HepG2 (cell line): ENCODE data around the gene MCFD2. TPM values are rescaled to one million over a fixed set of nuclear protein-coding genes. Genes with fewer than 3 reads are reported as not detected.

Experiments
- ATAC-seq: fragments of 200-7000 bp; cut with Tn5 transposase; 3 replicates; pipeline ENCODE4 v1.9.1; 2020; ENCODE audit warnings: mild to moderate bottlenecking, moderate library complexity
- BruUV-seq: library from RNA; stranded (reverse); fragments of 400-500 nt; replicated peaks from 2 replicates; lab custom pipeline; 2021; lab: Mats Ljungman, UMichigan
- CTCF ChIA-PET: fragments of 300-600 bp; formaldehyde crosslinking; extraction: SDS; loops from one replicate; lab custom pipeline; 2021; ENCODE audit warnings: low total read pairs, inconsistent platforms, low intra/inter-chr PET ratio; lab: Yijun Ruan, JAX
- POLR2A ChIA-PET: fragments of 350-600 bp; sonication (Branson Sonifier 250); formaldehyde crosslinking; loops from one replicate; lab custom pipeline; 2020; ENCODE audit warnings: antibody characterized with exemption, inconsistent platforms; lab: Yijun Ruan, JAX
- DNase-seq: peaks from one replicate; pipeline ENCODE4 v3.0.0-alpha.2; 2015; ENCODE audit warnings: low spot score
- FAIRE-seq: peaks from 3 replicates; lab custom pipeline; 2011; peaks lifted over from hg19 to GRCh38; lab: Jason Lieb, UNC
- H2AFZ ChIP-seq: one replicate; pipeline ENCODE4 v1.6.1; 2011; ENCODE audit warnings: low read length, inconsistent platforms
- H3K27ac ChIP-seq: fragments of 300-600 bp; 3 replicates; pipeline ENCODE4 v1.8.0; 2011; ENCODE audit warnings: mixed run types, mild to moderate bottlenecking, mixed read lengths, low read length, inconsistent platforms; ENCODE audit not compliant: insufficient read depth; ENCODE audit errors: extremely low read length
- H3K27me3 ChIP-seq, 2 experiments: fragments of 200-600 bp in 1 of 2; 2 replicates in 1 of 2; 3 replicates in 1 of 2; pipeline versions ENCODE4 v1.6.0 to v1.8.0; 2011; ENCODE audit warnings: low read length in 2 of 2, mild to moderate bottlenecking in 2 of 2, moderate library complexity in 2 of 2, inconsistent platforms in 1 of 2; ENCODE audit not compliant: insufficient read depth in 2 of 2, control insufficient read depth in 1 of 2
- H3K36me3 ChIP-seq, 2 experiments: fragments of 200-600 bp in 1 of 2; replicated peaks in 1 of 2; 2 replicates in 1 of 2; 3 replicates in 1 of 2; pipeline versions ENCODE4 v1.5.1 to v1.8.0; 2011; ENCODE audit warnings: low read length in 2 of 2, inconsistent platforms in 1 of 2; ENCODE audit not compliant: insufficient read depth in 2 of 2, control insufficient read depth in 1 of 2
- H3K4me1 ChIP-seq: 2 replicates; pipeline ENCODE4 v1.5.1; 2012; ENCODE audit warnings: low read length, inconsistent platforms; ENCODE audit not compliant: insufficient read depth
- H3K4me2 ChIP-seq: 2 replicates; pipeline ENCODE4 v1.6.0; 2011; ENCODE audit warnings: low read depth, low read length, inconsistent platforms
- H3K4me3 ChIP-seq, 3 experiments: fragments of 200-600 bp in 1 of 3; sonication (generic), shearing (Covaris generic) in 1 of 3; replicated peaks in 1 of 3; 2 replicates each; pipeline ENCODE4 v1.5.1; 2011 to 2016; ENCODE audit warnings: low read length in 3 of 3, inconsistent platforms in 2 of 3, low read depth in 2 of 3, mild to moderate bottlenecking in 2 of 3, control low read depth in 1 of 3, mixed read lengths in 1 of 3; ENCODE audit not compliant: insufficient read depth in 1 of 3
- H3K79me2 ChIP-seq: one replicate; pipeline ENCODE4 v1.6.1; 2011; ENCODE audit warnings: low read length, inconsistent platforms; ENCODE audit not compliant: insufficient read depth
- H3K9ac ChIP-seq: 2 replicates; pipeline ENCODE4 v1.6.0; 2011; ENCODE audit warnings: mild to moderate bottlenecking, low read depth, low read length, inconsistent platforms; ENCODE audit not compliant: insufficient read depth
- H3K9me3 ChIP-seq: 2 replicates; pipeline ENCODE4 v1.5.1; 2012; ENCODE audit warnings: mild to moderate bottlenecking, low read length
- H4K20me1 ChIP-seq: 2 replicates; pipeline ENCODE4 v1.6.0; 2011; ENCODE audit warnings: inconsistent platforms, mild to moderate bottlenecking, low read length, moderate library complexity; ENCODE audit not compliant: insufficient read depth
- GLI4 ChIP-seq: sonication (generic); formaldehyde crosslinking; IDR thresholded peaks from 2 replicates; pipeline ENCODE4 v1.5.1; 2020; ENCODE audit warnings: missing genetic modification reagents, mild to moderate bottlenecking, moderate library complexity, borderline replicate concordance
- NBN ChIP-seq: fragments of 450-650 bp; conservative IDR thresholded peaks from 2 replicates; pipeline ENCODE4 v1.6.1; 2017
- REPIN1 ChIP-seq: sonication (generic); formaldehyde crosslinking; IDR thresholded peaks from 2 replicates; pipeline ENCODE4 v1.8.0; 2022; ENCODE audit warnings: missing genetic modification reagents, low read depth, mild to moderate bottlenecking, borderline replicate concordance
- RFX5 ChIP-seq: IDR thresholded peaks from 2 replicates; pipeline ENCODE4 v1.6.1; 2011; ENCODE audit warnings: low read depth, low read length, improper control_type of control experiment
- ZFP90 ChIP-seq: sonication (generic); formaldehyde crosslinking; IDR thresholded peaks from 2 replicates; pipeline ENCODE4 v1.8.0; 2022; ENCODE audit warnings: missing genetic modification reagents, mild to moderate bottlenecking, inconsistent platforms, borderline replicate concordance
- ZNF121 ChIP-seq: sonication (generic); formaldehyde crosslinking; IDR thresholded peaks from 2 replicates; pipeline ENCODE4 v1.5.0; 2020; ENCODE audit warnings: mild to moderate bottlenecking, missing genetic modification reagents
- ZNF207 ChIP-seq: fragments of 450-650 bp; IDR thresholded peaks from 2 replicates; pipeline ENCODE4 v1.6.1; 2016; ENCODE audit warnings: antibody characterized with exemption, borderline replicate concordance
- ZNF564 ChIP-seq: sonication (generic); formaldehyde crosslinking; IDR thresholded peaks from 2 replicates; pipeline ENCODE4 v1.8.1; 2023; ENCODE audit warnings: mild to moderate bottlenecking, missing genetic modification reagents
- ZNF749 ChIP-seq: sonication (generic); formaldehyde crosslinking; IDR thresholded peaks from 2 replicates; pipeline ENCODE4 v1.8.0; 2022; ENCODE audit warnings: mild to moderate bottlenecking, missing genetic modification reagents, moderate library complexity, borderline replicate concordance
- ZNF777 ChIP-seq: sonication (generic); formaldehyde crosslinking; IDR thresholded peaks from 2 replicates; pipeline ENCODE4 v1.4.0; 2020; ENCODE audit warnings: missing genetic modification reagents
- ZSCAN22 ChIP-seq: sonication (generic); formaldehyde crosslinking; IDR thresholded peaks from 2 replicates; pipeline ENCODE4 v1.4.0; 2020; ENCODE audit warnings: mild to moderate bottlenecking, missing genetic modification reagents
- WGBS: methylation state at CpG from one replicate; pipeline ENCODE4 v1.1.6; 2017; ENCODE audit warnings: low lambda C conversion rate; 5-methylcytosine and 5-hydroxymethylcytosine counted together
- in situ Hi-C: cut with HindIII; loops from 2 replicates; pipeline ENCODE4 v1.10.0; 2017; ENCODE audit warnings: low pct_unique_long_range_greater_than_20kb; ENCODE audit not compliant: extremely low pct_ligation_motif_present
- intact Hi-C: fragments of 100-400 bp; cut with micrococcal nuclease; formaldehyde crosslinking; loops from one replicate; pipeline ENCODE4 v1.10.0; 2022; ENCODE audit not compliant: unreplicated experiment
- polyA plus RNA-seq, 8 experiments: library from polyadenylated mRNA; depleted of rRNA in 3 of 8; stranded (reverse) in 7 of 8; unstranded in 1 of 8; fragments of >200 nt; fragmentation: Illumina TruSeq in 4 of 8; extraction: Trizol in 4 of 8; gene quantifications; 2 replicates each; pipeline versions ENCODE4 v1.2.1 to v1.2.3, GENCODE V29; 2011 to 2016; ENCODE audit warnings: low read depth in 4 of 8, missing spikeins in 1 of 8, mixed read lengths in 1 of 8; ENCODE audit not compliant: insufficient read depth in 1 of 8
- total RNA-seq, 5 experiments: library from RNA; depleted of rRNA; stranded (reverse); fragments of >200 nt; fragmentation: Illumina TruSeq; extraction: Trizol; gene quantifications; 2 replicates each; pipeline ENCODE4 v1.2.3, GENCODE V29; 2016; ENCODE audit warnings: low read depth in 1 of 5
- TF ChIP-seq, protein P1 (sequence below): sonication (generic); formaldehyde crosslinking; conservative IDR thresholded peaks from 2 replicates; pipeline ENCODE4 v1.4.0; 2020; ENCODE audit warnings: missing genetic modification reagents
- TF ChIP-seq, protein P2 (sequence below): sonication (generic); formaldehyde crosslinking; IDR thresholded peaks from 2 replicates; pipeline ENCODE4 v1.5.0; 2020; ENCODE audit warnings: mild to moderate bottlenecking, missing genetic modification reagents

Gene MCFD2
- total and polyA plus RNA-seq, 2 of the 13 experiments (the other 11 are each of a cell fraction or from before 2014, with no cell fraction given): 183 to 232 TPM

DNA sequence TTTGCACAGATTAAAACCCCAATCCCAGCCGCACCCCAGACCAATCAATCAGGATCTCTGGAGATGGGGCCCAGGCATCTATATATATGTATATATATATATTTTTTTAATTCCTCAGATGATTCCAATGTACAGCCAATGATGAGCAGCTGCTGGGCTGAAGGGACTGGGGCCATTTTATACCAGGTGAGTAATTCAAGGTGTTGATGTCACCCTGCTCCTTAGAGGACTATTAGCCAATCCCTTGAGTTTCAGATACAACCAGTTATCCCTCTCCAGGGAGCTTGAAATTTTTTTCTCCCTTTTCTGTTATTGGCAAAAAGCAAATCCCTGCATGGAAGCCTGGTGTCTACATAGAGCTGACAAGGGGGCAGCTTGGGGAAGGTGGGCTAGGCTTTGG lies 59.8 kb downstream of the MCFD2 start:
- intact Hi-C loops (no loop called here), in situ Hi-C loops (no loop called here)
- H3K36me3 ChIP-seq: no peaks in the 10 kb centered on the region
- H4K20me1 ChIP-seq: no peaks in the 10 kb centered on the region
- no peaks in the 10 kb centered on the region for H3K79me2 ChIP-seq
- DNase-seq: no peak
- ATAC-seq: no peak
- TF ChIP-seq REPIN1 (CRISPR knock-in tag) (no peak), RFX5 (no peak), ZSCAN22 (CRISPR knock-in tag) (no peak), ZNF564 (no peak), ZNF749 (CRISPR knock-in tag) (no peak), ZFP90 (CRISPR knock-in tag) (no peak), ZNF207 (no peak), GLI4 (no peak), ZNF121 (CRISPR knock-in tag) (no peak), ZNF777 (CRISPR knock-in tag) (no peak), NBN (no peak)
- TF ChIP-seq, protein P1, sequence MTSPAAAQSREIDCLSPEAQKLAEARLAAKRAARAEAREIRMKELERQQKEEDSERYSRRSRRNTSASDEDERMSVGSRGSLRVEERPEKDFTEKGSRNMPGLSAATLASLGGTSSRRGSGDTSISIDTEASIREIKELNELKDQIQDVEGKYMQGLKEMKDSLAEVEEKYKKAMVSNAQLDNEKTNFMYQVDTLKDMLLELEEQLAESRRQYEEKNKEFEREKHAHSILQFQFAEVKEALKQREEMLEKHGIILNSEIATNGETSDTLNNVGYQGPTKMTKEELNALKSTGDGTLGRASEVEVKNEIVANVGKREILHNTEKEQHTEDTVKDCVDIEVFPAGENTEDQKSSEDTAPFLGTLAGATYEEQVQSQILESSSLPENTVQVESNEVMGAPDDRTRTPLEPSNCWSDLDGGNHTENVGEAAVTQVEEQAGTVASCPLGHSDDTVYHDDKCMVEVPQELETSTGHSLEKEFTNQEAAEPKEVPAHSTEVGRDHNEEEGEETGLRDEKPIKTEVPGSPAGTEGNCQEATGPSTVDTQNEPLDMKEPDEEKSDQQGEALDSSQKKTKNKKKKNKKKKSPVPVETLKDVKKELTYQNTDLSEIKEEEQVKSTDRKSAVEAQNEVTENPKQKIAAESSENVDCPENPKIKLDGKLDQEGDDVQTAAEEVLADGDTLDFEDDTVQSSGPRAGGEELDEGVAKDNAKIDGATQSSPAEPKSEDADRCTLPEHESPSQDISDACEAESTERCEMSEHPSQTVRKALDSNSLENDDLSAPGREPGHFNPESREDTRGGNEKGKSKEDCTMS (CRISPR knock-in tag): no peak
- TF ChIP-seq, protein P2, sequence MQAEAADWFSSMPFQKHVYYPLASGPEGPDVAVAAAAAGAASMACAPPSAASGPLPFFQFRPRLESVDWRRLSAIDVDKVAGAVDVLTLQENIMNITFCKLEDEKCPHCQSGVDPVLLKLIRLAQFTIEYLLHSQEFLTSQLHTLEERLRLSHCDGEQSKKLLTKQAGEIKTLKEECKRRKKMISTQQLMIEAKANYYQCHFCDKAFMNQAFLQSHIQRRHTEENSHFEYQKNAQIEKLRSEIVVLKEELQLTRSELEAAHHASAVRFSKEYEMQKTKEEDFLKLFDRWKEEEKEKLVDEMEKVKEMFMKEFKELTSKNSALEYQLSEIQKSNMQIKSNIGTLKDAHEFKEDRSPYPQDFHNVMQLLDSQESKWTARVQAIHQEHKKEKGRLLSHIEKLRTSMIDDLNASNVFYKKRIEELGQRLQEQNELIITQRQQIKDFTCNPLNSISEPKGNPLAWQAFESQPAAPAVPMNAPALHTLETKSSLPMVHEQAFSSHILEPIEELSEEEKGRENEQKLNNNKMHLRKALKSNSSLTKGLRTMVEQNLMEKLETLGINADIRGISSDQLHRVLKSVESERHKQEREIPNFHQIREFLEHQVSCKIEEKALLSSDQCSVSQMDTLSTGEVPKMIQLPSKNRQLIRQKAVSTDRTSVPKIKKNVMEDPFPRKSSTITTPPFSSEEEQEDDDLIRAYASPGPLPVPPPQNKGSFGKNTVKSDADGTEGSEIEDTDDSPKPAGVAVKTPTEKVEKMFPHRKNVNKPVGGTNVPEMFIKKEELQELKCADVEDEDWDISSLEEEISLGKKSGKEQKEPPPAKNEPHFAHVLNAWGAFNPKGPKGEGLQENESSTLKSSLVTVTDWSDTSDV (CRISPR knock-in tag): no peak
- no peak overlapping the region for H3K27ac ChIP-seq
- H3K4me1 ChIP-seq: peaks cover 12% of the 10 kb centered on the region
- no TSS peak for BruUV-seq
- H3K27me3 ChIP-seq: peaks cover 1 to 30% of the 10 kb centered on the region in 2 experiments; a peak in 3 of 5 replicates
- no peak overlapping the region for H3K9ac ChIP-seq
- FAIRE-seq: no peak
- whole genome bisulfite sequencing: 68% methylated on average over 1 of the region's 1 CpG
- no peak overlapping the region for H3K4me2 ChIP-seq
- H2AFZ ChIP-seq: no peak overlapping the region
- no peak overlapping the region for H3K4me3 ChIP-seq
- ChIA-PET CTCF (no interaction called here), POLR2A (no interaction called here)
- no peaks in the 10 kb centered on the region for H3K9me3 ChIP-seq
